IMR-90 (cell line): ENCODE data around the gene SAYSD1.

Source experiments
- CEBPB ChIP-seq: IDR thresholded peaks from 2 replicates; pipeline ENCODE4 v1.6.1; 2012; ENCODE audit warnings: low read depth, low read length, improper control_type of control experiment
- CHD1 ChIP-seq: IDR thresholded peaks from 2 replicates; pipeline ENCODE4 v1.6.1; 2012; ENCODE audit warnings: low read depth, low read length, improper control_type of control experiment
- CTCF ChIP-seq: conservative IDR thresholded peaks from 2 replicates; pipeline ENCODE4 v1.5.1; 2012; ENCODE audit warnings: mild to moderate bottlenecking, low read depth, low read length, improper control_type of control experiment
- ELK1 ChIP-seq: fragments of 150-350 bp; IDR thresholded peaks from 2 replicates; pipeline ENCODE4 v1.6.1; 2016; ENCODE audit warnings: low read depth, mild to moderate bottlenecking, low read length, moderate library complexity, borderline replicate concordance
- MAFK ChIP-seq: IDR thresholded peaks from 2 replicates; pipeline ENCODE4 v1.6.1; 2012; ENCODE audit warnings: low read depth, low read length, improper control_type of control experiment
- MXI1 ChIP-seq: IDR thresholded peaks from 2 replicates; pipeline ENCODE4 v1.6.1; 2012; ENCODE audit warnings: low read depth, mild to moderate bottlenecking, low read length, moderate library complexity, borderline replicate concordance
- NFE2L2 ChIP-seq: fragments of 150-350 bp; IDR thresholded peaks from 2 replicates; pipeline ENCODE4 v1.6.1; 2016; ENCODE audit warnings: low read depth, mild to moderate bottlenecking, low read length
- POLR2A ChIP-seq: IDR thresholded peaks from 2 replicates; pipeline ENCODE4 v1.6.1; 2012; ENCODE audit warnings: mild to moderate bottlenecking, low read depth, low read length
- RAD21 ChIP-seq: IDR thresholded peaks from 2 replicates; pipeline ENCODE4 v1.6.1; 2012; ENCODE audit warnings: low read length, improper control_type of control experiment
- RCOR1 ChIP-seq: IDR thresholded peaks from 2 replicates; pipeline ENCODE4 v1.6.1; 2012; ENCODE audit warnings: mild to moderate bottlenecking, low read length, improper control_type of control experiment; ENCODE audit not compliant: insufficient replicate concordance
- SMC3 ChIP-seq: fragments of 150-350 bp; IDR thresholded peaks from 2 replicates; pipeline ENCODE4 v1.6.1; 2016; ENCODE audit warnings: low read depth, mild to moderate bottlenecking, antibody characterized with exemption, low read length, moderate library complexity
- USF2 ChIP-seq: fragments of 150-350 bp; IDR thresholded peaks from 2 replicates; pipeline ENCODE4 v1.6.1; 2017; ENCODE audit warnings: mild to moderate bottlenecking, antibody characterized with exemption, low read length, low read depth

GRCh38 chr6:39093149-39093708 lies 21.8 kb downstream of the SAYSD1 start:
- TF ChIP-seq MAFK (no peak), MXI1 (no peak), POLR2A (no peak), RAD21 (no peak), CTCF (no peak), SMC3 (no peak), NFE2L2 (no peak), USF2 (no peak), CHD1 (no peak), ELK1 (no peak), RCOR1 (no peak), CEBPB (no peak)
